Activated naive CD4-positive, alpha-beta T cell treated with anti-CD3 and anti-CD28 coated beads for 36 hours (primary cell): ENCODE measurements around the gene VGLL4. TPM values are rescaled to one million over a fixed set of nuclear protein-coding genes. Genes with fewer than 3 reads are reported as not detected.
"Not testable (repeated sequence)": the region's sequence is repeated elsewhere in the genome, so short reads cannot be mapped to it uniquely, and the experiment has no call there.

Source experiments
- CTCF ChIA-PET: fragments of 350-600 bp; sonication (Branson Sonifier 250); formaldehyde crosslinking; loops from one replicate; lab custom pipeline; 2021; ENCODE audit warnings: antibody characterized with exemption; lab: Charles Lee
- DNase-seq: peaks from one replicate; pipeline ENCODE4 v3.0.0-alpha.2; 2020
- H3K27ac Mint-ChIP-seq: one replicate; pipeline ENCODE4 v1.8.0; 2021; ENCODE audit warnings: mild to moderate bottlenecking, mixed read lengths
- H3K27me3 Mint-ChIP-seq: one replicate; pipeline ENCODE4 v1.8.0; 2021; ENCODE audit warnings: low read depth, mixed read lengths
- H3K36me3 Mint-ChIP-seq: one replicate; pipeline ENCODE4 v1.8.0; 2021; ENCODE audit warnings: low read depth, mixed read lengths
- H3K4me1 Mint-ChIP-seq: one replicate; pipeline ENCODE4 v1.8.0; 2021; ENCODE audit warnings: low read depth, mixed read lengths
- H3K4me3 Mint-ChIP-seq: one replicate; pipeline ENCODE4 v1.8.0; 2021; ENCODE audit warnings: mild to moderate bottlenecking, moderate library complexity, mixed read lengths
- H3K9me3 Mint-ChIP-seq: one replicate; pipeline ENCODE4 v1.8.0; 2021; ENCODE audit warnings: mixed read lengths
- intact Hi-C: fragments of 100-400 bp; cut with micrococcal nuclease; formaldehyde crosslinking; loops from one replicate; pipeline ENCODE4 v1.15.1; 2023
- total RNA-seq, 2 experiments: library from RNA; stranded (reverse); gene quantifications; one replicate each; pipeline ENCODE4 v1.2.3, GENCODE V29; 2021

Gene VGLL4
- total RNA-seq, 2 experiments from 2014 or later: 6.3 to 7.7 TPM

DNA sequence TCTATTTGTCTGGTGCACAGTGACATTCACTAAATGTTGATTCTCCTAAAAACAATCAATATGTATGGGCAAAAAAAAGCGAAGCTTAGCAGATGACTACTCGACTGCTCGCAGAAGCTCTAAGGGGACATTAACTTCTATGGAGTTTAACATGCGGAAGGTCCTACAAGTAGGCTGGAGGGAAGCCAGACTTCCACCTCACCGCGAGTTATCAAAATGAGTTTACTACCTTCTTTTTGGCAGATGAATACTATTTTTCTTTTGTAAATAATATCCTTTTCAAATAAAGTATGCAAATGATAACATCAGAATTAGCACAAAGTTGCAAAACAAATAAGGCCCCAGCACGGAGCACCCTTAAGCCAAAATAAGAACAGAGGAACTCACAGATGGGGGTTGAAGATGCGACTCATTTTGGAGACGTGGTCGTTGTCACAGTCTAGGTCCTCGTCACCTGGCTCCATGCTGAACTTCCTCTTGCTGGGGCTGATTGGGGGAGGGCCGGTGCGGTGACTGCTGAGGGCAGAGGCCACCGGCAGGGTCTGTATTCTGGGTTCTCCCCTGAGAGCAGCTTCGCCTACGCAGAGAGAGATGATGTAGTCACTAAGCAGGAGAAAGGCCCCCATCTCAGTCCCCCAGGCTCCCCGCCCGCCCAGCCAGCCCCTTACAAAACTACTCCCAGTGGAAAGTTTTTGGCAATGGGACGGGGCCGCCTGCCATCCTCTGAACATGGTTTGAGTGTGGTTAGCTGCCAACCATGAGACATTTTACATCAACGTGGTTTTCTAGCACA lies 42.1 kb downstream of the VGLL4 start:
- Mint-ChIP-seq H3K9me3 (peaks cover 3% of the 10 kb centered on the region), H3K27me3 (no peaks in the 10 kb centered on the region), H3K4me1 (peaks cover 19% of the 10 kb centered on the region), H3K36me3 (peaks cover 30% of the 10 kb centered on the region), H3K4me3 (no peak overlapping the region), H3K27ac (no peak overlapping the region)
- CTCF ChIA-PET: interaction anchor here (0.6 to 0.9 kb wide), 2 partner anchors 11 to 1081 kb away, joined by 3 to 4 read pairs; no protein-coding TSS in a partner anchor
- peak; percentile 19 for DNase-seq
- intact Hi-C loops: no loop called here

DNA sequence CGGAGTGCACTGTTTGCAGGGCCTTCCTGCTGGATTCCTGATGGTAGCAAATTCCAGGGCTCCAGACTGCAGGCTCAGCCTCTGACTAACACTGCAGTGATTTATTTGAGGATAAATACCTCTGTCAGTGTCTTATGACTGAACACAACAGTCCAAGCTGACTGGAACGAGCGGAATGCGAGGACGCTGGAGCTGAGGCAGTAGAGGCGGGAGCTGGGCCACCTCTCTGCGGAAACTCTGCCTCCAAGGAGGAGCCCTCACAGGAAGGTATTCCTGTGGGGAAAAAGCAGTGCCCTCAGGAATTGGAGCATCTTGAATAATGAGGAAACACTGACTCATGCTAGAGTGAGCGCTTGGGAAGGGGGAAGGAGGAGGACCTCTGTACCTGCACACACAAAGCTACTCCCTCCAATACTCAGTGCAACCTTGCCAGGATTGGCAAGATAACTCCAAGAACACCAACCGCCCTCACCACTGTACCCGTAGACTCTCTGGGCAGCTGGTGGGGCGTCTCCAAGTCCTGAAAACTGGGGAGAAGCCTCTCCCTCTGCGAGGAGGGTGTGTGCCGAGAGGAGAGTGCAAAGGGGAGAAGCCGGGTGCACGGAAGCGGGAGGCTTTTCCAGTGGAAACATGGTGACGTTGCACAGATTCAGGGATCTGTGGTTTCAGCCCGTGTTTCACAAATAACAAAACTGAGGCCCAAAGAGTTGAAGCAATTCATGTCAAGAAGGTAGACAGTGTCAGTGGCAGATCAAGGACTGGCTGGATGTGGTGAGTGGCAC lies 43.0 kb downstream of the VGLL4 start:
- intact Hi-C loops: no loop called here
- Mint-ChIP-seq H3K27me3 (no peaks in the 10 kb centered on the region), H3K4me3 (no peak overlapping the region), H3K4me1 (peaks cover 11% of the 10 kb centered on the region), H3K27ac (no peak overlapping the region), H3K9me3 (peaks cover 3% of the 10 kb centered on the region), H3K36me3 (peaks cover 35% of the 10 kb centered on the region)
- DNase-seq: no peak
- CTCF ChIA-PET: interaction anchor here (0.6 kb wide), 1 partner anchor 1082 kb away, joined by 4 read pairs; no protein-coding TSS in a partner anchor

DNA sequence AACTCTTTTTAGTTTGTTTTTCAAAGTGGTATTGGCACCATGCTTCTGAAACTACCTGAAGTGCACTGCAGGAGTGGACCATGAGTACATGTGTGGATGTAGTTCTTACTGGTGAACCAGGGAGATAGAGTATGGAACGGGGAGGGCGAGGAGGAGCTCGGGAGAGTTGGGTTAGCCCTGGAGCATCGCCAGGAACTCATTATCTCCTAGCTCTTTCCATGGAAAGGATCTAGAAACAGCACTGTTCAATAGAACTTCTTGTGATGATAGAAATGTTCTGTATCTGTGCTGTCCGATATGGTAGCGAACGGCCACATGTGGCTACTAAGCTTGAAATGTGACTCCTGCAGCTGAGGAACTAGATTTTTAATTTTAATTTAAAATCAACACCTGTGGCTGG lies 47.3 kb downstream of the VGLL4 start:
- no peak for DNase-seq
- no peaks in the 10 kb centered on the region for H3K27me3 Mint-ChIP-seq
- H3K4me3 Mint-ChIP-seq: no peak overlapping the region
- H3K36me3 Mint-ChIP-seq: peaks cover 36% of the 10 kb centered on the region
- intact Hi-C loops: no loop called here
- peaks cover 16% of the 10 kb centered on the region for H3K4me1 Mint-ChIP-seq
- H3K9me3 Mint-ChIP-seq: peaks cover 3% of the 10 kb centered on the region
- CTCF ChIA-PET: no interaction called here
- no peak overlapping the region for H3K27ac Mint-ChIP-seq

DNA sequence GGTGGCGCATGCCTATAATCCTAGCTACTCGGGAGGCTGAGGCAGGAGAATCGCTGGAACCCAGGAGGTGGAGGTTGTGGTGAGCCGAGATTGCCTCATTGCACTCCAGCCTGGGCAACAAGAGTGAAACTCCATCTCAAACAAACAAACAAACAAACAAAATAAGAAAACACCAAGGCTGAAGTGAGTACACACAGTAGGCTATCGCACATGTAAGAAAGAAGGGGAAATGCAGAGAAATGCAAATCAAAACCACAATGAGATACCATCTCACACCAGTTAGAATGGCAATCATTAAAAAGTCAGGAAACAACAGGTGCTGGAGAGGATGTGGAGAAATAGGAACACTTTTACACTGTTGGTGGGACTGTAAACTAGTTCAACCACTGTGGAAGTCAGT lies 48.7 kb downstream of the VGLL4 start:
- H3K27ac Mint-ChIP-seq, H3K27me3 Mint-ChIP-seq, H3K9me3 Mint-ChIP-seq, DNase-seq, H3K4me3 Mint-ChIP-seq, intact Hi-C loops, CTCF ChIA-PET: not testable (repeated sequence)
- H3K36me3 Mint-ChIP-seq: peaks cover 27% of the 10 kb centered on the region
- peaks cover 21% of the 10 kb centered on the region for H3K4me1 Mint-ChIP-seq

DNA sequence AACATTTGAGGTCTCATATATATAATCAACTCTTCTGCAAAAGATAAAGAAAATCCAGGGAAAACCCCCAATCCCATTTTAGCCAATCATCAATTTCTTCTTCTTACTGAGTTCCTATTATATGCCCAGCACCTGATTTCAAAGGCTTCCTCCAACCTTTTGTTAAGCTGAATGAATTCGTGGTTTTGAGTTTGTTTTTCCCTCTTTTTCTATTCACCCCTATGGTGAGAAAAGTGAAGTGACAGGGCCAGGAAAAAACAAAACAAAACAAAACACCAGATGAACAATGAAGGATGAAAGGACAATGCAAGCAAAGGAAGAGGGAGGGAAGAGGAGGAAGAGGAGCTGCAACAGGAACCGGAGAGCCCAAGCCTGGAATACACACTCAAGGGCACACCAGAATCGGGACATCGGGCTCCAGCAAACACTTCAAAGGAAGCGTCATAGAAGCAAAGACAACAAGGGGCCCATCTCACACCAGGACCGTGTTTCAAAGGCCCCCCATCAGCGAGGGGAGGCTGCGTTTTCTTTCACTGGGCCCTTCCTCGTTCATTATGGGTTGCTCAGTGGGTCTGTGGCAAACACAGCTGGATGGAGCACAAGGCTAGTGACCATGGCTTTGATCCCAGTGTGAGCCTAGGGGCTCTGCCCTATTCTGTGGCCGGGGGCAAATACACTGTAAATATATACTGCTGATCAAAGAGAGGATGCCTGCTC lies 50.2 kb downstream of the VGLL4 start:
- H3K4me1 Mint-ChIP-seq: peaks cover 30% of the 10 kb centered on the region
- no peak overlapping the region for H3K4me3 Mint-ChIP-seq
- H3K27me3 Mint-ChIP-seq: no peaks in the 10 kb centered on the region
- H3K9me3 Mint-ChIP-seq: peaks cover 3% of the 10 kb centered on the region
- DNase-seq: no peak
- H3K27ac Mint-ChIP-seq: no peak overlapping the region
- intact Hi-C loops: no loop called here
- CTCF ChIA-PET: no interaction called here
- H3K36me3 Mint-ChIP-seq: peaks cover 25% of the 10 kb centered on the region

DNA sequence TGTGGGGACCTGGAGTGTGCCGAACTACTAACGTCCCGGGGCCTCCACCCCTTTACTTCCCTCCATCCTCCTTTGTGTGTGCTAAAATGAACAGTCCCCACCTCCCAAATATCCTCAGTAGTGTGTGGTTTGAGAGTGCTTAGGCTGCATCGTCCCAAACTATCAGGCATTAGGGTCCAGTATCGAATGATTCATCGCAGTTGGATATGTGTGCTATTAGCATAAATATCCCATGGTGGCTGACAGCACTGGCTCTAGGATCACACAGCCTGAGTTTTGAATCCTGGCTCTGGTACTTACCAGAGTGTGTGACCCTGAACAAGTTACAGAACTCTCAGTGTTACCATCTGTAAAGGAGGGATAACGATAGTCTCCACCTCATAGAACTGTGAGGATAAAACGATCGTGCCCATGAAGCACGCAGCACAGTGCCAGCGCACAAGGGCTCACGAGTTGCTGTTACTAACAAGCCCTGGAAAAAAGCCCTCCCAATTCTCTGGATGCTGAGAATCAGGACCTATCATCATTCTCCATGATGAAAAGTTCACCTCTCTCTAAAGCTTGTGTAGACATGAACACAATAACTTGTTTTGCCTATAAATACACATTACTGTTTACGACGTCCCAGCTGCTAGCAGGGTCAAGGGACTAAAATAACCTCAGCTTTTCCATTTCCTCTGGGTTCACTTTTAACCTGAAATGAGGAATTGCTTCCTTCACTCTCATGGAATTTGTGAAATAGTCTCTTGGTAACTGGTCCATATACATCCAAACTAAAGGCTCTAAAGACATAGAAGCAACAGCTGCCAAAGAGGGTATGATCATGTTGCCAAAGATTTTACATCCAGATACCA lies 51.0 kb downstream of the VGLL4 start:
- no peak for DNase-seq
- CTCF ChIA-PET: no interaction called here
- Mint-ChIP-seq H3K36me3 (peaks cover 19% of the 10 kb centered on the region), H3K9me3 (peaks cover 3% of the 10 kb centered on the region), H3K4me3 (no peak overlapping the region), H3K27ac (no peak overlapping the region), H3K27me3 (no peaks in the 10 kb centered on the region), H3K4me1 (peaks cover 38% of the 10 kb centered on the region)
- intact Hi-C loops: no loop called here

DNA sequence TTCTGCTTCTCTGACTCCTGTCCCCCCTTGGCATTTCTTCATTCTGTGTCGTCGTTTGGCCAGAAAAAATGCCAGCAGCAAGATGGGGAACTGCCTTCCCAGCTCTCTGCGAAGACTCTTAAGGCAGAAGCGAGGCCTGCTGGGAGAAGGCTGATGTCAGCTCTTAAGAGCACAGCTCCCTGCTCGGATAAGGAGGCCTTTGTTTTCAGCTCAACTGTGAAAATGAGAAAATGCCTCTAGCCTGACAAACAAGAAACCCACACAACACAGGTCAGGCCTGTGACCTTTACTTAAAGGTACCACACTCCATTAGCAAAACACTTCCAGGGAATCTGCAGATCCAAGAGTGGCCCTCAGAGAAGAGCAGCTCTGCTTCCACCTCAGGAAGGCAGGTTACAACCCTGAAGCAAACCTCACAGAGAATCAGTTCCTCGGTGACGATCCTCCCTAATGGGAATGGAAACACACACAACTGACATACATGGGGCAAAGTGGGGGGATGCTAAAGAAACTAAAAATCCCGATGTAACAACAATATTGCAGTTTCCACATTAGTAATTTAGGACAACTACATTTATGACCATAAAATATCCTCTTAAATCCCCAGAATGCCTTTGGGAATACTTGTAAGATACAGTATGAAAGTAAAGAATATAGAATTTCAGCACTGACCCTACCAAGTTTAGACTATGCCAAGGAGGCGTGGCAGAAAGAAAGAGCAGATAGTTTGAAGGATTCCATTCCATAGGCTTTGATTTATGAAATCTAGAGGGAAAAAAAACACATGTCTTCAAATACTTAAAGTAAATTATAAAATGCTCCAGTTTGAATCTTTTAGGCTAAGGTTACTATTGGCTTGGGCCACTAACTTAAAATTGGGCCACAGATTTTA lies 52.1 kb downstream of the VGLL4 start:
- Mint-ChIP-seq H3K4me1 (peaks cover 41% of the 10 kb centered on the region), H3K27ac (no peak overlapping the region), H3K9me3 (no peaks in the 10 kb centered on the region), H3K27me3 (no peaks in the 10 kb centered on the region), H3K36me3 (peaks cover 11% of the 10 kb centered on the region), H3K4me3 (no peak overlapping the region)
- intact Hi-C loops: no loop called here
- no peak for DNase-seq
- CTCF ChIA-PET: interaction anchor here (0.6 kb wide), 1 partner anchor 368 kb away, joined by 4 read pairs; no protein-coding TSS in a partner anchor

DNA sequence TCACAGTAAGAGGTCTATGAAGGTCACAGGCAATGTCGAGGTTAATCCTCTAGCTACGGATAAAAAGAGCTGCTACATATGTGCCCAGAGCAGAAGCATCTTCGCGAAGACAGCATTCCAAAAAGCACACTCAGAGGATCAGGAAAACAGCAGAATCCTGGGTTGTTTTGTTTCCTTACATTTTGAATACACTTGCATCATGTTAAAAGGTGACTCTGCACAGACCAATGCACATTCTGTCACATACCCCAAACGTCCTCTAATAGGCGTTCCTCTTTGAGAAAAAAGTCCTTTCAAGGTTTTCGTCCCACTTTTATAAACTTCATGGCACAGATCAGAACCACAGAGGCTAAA lies 52.7 kb downstream of the VGLL4 start:
- no peak for DNase-seq
- Mint-ChIP-seq H3K36me3 (peaks cover 7% of the 10 kb centered on the region), H3K4me1 (peaks cover 48% of the 10 kb centered on the region), H3K4me3 (no peak overlapping the region), H3K27me3 (no peaks in the 10 kb centered on the region), H3K9me3 (no peaks in the 10 kb centered on the region), H3K27ac (no peak overlapping the region)
- intact Hi-C loops: no loop called here
- CTCF ChIA-PET: interaction anchor here (0.6 to 1.0 kb wide), 3 partner anchors 11 to 367 kb away, joined by 3 to 4 read pairs (median 3); no protein-coding TSS in a partner anchor

DNA sequence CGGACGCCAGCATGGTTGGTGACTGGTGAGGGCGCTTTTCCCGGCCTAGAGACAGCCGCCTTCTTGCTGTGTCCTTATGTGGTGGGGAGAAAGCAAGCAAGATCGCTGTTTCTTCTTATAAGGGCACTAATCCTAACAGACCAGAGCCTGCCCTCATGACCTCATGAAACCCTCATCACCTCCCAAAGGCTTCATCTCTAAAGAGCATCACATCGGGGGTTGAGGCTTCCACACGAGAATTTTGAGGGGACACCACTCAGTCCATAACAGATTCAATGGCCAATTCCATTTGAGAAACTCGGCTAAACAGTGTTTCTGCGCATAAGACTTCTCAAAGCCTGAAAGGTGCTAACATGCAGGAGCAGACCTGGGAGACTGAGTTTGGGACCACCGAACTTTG lies 54.0 kb downstream of the VGLL4 start:
- no peak overlapping the region for H3K4me3 Mint-ChIP-seq
- no peak overlapping the region for H3K27ac Mint-ChIP-seq
- peaks cover 3% of the 10 kb centered on the region for H3K36me3 Mint-ChIP-seq
- H3K27me3 Mint-ChIP-seq: no peaks in the 10 kb centered on the region
- H3K4me1 Mint-ChIP-seq: peaks cover 54% of the 10 kb centered on the region
- CTCF ChIA-PET: interaction anchor here (1.0 kb wide), 1 partner anchor 13 kb away, joined by 3 read pairs; no protein-coding TSS in a partner anchor
- intact Hi-C loops: no loop called here
- DNase-seq: no peak
- no peaks in the 10 kb centered on the region for H3K9me3 Mint-ChIP-seq

DNA sequence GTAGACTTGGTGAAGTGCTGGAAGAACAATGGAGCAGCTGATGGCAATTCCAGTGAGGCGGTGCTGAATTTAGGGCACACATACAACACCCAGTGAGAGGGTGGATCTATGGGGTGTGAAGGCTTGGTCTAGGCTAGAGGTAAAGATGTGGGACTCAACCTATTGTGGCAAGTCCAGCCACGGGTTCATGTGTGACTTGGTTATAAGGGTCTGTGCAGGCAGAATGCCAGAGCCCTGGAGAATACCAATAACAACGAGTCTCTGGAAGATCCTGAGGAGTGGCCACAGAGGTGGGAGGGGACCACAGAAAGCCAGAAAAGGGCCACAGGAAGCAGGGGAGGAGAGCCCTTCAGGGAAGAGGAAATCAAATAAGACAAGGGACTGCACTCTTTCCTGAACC lies 55.0 kb downstream of the VGLL4 start:
- CTCF ChIA-PET: no interaction called here

DNA sequence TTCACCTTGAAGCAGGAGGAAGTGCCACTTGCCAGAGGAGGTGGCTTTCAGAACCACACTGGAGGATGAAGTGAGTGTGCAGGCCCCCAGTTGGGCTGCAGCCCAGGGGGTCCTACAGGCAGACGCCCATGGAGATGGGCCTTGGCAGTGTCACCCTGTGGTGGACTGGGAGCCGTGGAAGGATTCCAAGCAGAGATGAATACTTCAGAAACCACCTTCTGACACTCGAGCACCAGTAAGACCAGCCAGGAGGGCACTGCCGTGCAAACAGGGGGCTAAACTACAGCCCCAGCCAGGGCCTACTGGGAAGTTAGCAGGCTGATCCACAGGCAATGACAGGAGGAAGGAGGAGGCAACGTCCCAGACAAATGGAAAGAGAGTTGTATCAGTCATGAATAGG lies 55.4 kb downstream of the VGLL4 start:
- Mint-ChIP-seq H3K36me3 (peaks cover 3% of the 10 kb centered on the region), H3K27me3 (no peaks in the 10 kb centered on the region), H3K4me3 (no peak overlapping the region), H3K4me1 (peaks cover 59% of the 10 kb centered on the region), H3K27ac (no peak overlapping the region), H3K9me3 (no peaks in the 10 kb centered on the region)
- DNase-seq: no peak
- CTCF ChIA-PET: no interaction called here
- intact Hi-C loops: no loop called here

More for the DNA sequence above, 55.0 kb downstream of the VGLL4 start:
- no peak for DNase-seq
- H3K27me3 Mint-ChIP-seq: no peaks in the 10 kb centered on the region
- no peak overlapping the region for H3K4me3 Mint-ChIP-seq
- intact Hi-C loops: no loop called here
- H3K9me3 Mint-ChIP-seq: no peaks in the 10 kb centered on the region
- H3K4me1 Mint-ChIP-seq: peaks cover 57% of the 10 kb centered on the region
- H3K36me3 Mint-ChIP-seq: peaks cover 3% of the 10 kb centered on the region
- no peak overlapping the region for H3K27ac Mint-ChIP-seq
